Amniotic stem cell (primary cell): ENCODE data around the gene PPIL3.
"Not testable (repeated sequence)": the region's sequence is repeated elsewhere in the genome, so short reads cannot be mapped to it uniquely, and the experiment has no call there.

ENCODE experiments used
- DNase-seq: peaks from one replicate; lab custom pipeline; 2025; lab: John Stamatoyannopoulos, UW

Gene PPIL3

GRCh38 chr2:200888704-200889625 is at the start of gene PPIL3, which contains the start of gene NIF3L1:
Gene PPIL3 (minus strand): TSS chr2:200889077. CDS start chr2:200887615, 1,462 bp downstream.
Gene NIF3L1 (plus strand): TSS chr2:200889371. CDS start chr2:200891944, 2,573 bp downstream.
- peak; percentile 97 for DNase-seq

DNA sequence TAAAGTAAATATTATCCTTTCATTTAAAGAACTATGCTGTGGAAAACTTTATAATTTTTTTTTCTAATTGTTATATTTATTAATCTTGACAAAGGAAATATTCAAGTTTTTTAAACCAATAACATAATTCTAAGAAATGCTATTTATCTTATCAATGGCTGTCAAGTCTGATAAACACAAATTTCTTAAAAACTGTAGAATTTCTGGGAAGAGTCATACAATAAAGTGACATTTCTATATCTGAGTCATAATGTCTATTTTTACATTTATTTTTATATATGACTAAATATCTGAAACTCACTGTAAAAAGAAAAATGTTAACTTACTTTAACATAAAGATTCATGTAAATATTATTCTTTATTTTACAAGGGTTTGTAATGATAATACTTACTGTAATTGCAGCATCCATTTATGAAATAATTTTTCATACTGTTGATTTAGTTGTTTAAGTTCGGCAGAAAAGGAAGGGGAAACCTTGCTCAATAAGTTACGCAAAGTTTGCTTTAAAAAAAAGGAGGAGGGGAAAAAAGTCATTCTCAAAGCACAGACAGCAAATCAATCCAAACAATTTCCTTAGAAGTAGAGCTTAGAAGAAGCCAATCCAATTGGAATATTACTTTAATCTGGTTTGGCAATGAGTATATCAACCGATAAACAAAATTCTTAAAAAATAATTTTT is 42.2 kb upstream of the PPIL3 start:
- no peak for DNase-seq

DNA sequence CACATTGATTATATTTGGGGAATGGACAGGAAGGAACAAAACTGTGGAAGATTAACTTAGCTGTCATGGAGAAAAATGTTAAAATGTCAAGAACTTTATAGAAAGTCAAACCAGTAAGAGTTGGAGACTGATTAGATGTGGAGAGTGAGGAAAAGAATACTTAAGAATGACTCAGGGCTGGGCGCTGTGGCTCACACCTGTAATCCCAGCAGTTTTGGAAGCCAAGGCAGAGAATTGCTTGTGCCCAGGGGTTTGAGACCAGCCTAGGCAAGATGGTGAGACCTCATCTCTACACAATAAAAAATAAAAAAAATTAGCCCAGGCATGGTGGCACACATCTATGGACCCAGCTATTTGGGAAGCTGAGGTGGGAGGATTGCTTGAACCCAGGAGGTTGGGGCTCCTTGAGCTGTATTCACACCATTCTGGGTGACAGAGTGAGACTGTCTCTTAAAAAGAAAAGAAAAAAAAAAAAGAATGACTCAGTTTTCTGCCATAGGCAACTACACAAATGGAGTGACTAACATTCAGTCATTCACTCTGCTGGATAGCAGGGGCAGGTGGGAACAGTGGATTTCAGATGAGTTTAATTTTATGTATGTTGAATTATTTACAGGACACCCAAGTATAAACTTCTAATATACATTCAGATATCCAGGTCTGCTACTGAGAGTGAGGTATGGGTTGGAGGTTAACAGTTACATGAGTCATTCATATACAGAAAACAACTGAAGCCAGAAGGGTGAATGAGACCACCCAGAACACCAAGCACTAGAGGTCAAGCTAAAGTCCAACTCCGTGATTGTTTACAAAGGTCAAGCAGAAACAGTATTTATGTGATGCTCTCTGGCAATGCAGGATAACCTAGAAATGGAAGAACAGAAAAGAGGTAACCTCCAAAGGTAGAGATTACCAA is 40.7 kb upstream of the PPIL3 start:
- DNase-seq, result no peak

DNA sequence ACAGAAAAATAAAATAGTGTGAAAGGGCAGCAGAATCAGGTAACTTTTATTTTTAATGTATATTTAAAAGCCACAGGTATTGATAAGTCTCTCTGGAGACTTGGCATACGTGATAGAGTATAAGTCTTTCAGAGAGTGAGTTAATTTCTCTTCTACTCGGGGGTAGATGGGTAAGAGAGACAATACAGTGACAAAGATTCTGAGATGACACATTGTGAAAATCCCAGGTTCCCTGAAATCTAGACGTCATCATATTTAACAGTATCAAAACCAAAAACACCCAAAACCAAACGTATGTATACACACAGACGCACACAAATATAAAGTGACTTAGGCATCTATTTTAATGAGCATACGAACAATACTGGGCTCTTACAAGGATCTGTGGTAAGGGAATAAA is 33.6 kb upstream of the PPIL3 start:
- DNase-seq, result no peak

DNA sequence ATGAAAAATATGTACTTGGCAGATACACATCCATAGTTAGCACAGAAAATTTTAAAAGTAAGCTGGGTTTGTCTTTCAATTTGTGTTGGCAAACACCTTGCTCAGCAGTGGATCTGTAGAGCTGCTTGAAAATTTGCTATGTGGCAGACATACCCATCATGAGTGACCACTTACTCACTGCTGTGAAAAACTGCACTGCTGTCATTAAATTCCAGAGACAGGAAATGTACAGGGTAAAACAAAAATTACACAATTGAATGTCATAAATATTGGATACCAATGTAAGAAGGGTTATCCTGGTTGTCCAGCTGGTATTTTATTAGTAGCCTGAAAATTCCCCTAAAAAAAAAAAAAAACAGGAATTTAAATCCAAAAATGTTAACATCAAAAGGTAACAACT is 24.8 kb upstream of the PPIL3 start:
- peak; percentile 18 for DNase-seq

GRCh38 chr2:200909958-200910357 is 21.1 kb upstream of the PPIL3 start:
- no peak for DNase-seq

DNA sequence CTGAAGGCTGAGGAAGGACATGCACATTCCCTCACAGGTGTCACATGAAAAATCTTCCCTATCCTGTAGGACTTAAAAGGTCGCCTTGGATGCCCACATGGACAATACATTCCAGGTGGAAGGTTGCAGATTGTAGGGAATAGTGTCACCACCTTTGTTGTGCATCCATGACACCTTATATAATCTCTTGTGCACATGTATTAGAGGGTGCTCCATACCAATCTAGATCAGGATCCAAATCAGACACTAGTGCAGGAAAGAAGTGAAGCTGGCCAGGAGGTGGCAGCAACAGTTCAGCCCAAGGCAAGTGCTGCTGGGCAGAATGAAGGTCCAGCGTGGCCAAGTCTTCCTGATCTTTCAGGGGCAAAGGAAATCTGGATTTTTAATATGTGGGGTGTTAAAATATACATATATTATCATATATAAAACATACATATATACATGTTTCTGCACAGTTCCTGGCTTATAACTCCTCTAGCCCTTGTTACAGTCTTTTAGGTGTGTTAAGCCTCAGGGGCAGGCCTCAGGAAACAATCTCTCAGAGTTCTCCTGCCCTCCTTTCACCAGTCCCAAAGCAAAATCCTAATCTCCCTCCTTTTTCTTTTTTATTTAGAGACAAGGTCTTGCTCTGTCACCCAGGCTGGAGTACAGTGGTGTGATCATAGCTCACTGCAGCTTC is 16.9 kb upstream of the PPIL3 start:
- peak; percentile 19 for DNase-seq

DNA sequence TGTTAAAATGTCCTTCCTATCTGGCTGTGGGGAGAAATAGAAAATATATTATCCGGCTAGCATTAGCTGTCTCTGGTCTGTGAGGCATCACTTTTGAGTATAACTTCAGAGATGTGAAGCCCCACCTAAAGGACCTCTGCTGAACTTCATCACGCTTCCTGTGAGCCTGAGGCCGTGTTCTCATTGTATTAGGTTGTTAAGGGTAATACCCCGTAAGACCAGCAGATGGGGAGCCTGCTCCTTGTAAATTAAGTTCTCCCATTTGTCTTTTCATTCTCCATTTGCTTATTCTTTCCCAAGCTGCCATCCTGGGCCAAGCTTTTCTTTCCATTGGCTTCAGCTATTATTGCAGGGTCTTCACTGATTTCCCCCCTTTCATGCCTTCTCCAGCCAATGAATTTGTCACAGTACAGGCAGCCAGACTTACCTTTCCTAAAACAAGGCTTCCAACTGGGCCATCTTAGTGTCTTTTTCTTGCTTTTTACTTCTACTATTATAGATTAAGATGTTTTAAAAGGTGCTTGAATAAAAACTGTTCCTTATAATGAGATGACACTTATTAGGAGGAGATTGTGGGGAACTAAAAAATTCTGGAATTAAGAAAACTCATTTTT is 12.7 kb upstream of the PPIL3 start:
- peak; percentile 86 for DNase-seq

DNA sequence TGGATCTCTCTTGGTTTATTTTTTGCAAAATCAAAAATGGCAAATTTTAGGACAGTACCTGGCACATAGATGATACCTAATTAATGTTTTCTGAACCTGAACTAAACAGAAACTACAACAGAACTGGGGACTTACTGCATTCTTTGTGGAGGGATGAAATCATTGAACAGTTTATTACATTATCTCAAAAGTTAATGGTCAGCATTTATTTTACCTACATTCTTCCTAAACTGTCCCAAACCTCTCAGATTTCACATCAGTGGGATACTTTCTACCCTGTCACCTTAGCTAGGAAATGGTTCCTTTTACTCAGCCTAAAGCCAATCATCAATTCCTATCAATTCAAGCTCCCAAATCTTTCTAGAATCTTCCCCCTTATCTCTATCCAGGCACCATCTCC is 10.6 kb upstream of the PPIL3 start:
- no peak for DNase-seq

GRCh38 chr2:200881715-200882249 is 7.1 kb downstream of the PPIL3 start:
- DNase-seq, result not testable (repeated sequence)

DNA sequence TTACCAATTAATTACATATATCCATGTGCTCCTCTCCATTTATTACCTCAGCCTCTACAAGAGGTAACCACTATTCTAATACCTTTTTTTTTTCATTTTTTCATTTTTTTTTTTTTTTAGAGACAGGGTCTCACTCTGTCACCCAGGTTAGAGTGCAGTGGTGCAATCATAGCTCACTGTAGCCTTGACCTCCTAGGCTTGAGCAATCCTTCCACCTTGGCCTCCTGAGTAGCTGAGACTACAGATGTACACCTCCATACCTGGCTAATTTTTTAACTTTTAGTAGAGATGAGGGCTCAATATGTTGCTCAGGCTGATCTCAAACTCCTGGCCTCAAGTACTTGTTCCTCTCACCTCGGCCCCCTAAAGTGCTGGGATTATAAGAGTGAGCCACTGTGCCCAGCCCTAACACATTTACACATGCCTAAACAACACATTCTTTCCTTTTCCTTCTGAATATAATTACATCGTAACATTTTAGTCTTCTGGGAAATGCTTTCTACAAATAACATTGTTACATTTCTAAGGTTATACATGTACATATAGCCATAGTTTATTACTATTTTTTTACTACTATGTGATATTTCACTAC is 10.5 kb downstream of the PPIL3 start:
- DNase-seq, result no peak

DNA sequence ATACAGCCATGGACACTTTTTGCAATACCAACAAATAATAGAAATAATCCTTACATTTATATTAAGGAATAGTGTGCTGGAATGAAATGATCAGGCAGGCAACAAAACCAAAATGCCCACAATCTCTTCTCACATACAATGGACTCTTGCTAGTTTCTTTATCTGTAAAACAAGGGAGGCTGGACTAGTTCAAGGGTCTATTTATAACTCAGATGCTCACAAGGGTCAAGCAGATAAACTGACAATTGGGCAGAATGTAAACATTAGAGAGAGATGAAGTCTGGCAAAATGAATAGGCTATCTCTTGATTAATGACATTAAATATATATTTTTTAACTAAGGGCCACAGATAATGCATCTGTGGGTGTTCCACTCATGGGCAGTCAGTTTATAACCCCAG is 11.4 kb downstream of the PPIL3 start:
- DNase-seq, result no peak

GRCh38 chr2:200873560-200873959 is 15.3 kb downstream of the PPIL3 start:
- DNase-seq, result no peak

- DNase-seq, result no peak
Observed at GRCh38 chr2:200871151-200871550, 17.7 kb downstream of the PPIL3 start.

- DNase-seq, result no peak
Observed at GRCh38 chr2:200869014-200869413, 19.9 kb downstream of the PPIL3 start.

DNA sequence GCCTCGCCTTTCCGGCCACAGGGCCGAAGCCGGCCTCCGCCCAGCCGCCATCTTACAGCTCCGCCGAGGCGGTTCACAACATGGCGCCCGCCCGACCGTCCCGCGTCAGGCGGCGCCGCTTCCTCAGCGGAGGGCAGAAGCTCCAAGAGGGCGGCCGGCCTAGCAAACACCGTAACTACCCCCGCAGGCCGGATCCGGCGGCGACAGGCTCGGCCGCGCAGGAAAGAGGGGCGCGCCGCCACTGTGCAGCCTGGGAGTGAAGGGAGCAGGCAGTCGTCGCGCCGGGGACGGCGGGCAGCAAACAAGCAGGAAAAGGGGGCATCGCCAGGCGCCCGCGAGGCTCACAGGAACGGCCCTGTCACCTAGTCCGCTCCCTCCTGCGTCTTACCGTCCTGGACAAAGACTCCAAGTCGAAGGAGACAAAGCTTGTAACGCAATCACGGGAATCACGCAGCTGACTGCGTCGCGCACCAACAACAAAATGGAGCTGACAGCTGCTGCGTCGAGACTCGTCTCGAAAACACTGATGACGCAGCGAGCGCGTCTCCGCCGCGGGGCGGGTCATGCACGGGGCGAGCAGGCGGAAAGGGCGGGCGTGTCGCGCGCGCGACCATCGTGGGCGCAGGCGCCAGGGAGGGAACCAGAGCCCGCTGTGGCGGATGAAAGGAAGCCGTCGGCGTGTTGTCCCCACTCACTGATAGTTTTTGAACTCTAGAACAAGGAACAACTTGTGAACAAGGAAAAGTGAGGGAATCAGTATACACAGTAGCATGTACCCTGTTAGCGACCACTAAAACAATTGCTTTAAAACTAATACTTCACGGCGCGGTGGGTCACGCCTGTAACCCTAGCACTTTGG is 24.5 kb downstream of the PPIL3 start, which contains the start of gene CLK1:
TSS of gene CLK1 (minus strand) at position 483 of the 859 bp plus-strand sequence. CDS start 2,796 bp downstream, outside the sequence.
- DNase-seq, result peak; percentile 70

DNA sequence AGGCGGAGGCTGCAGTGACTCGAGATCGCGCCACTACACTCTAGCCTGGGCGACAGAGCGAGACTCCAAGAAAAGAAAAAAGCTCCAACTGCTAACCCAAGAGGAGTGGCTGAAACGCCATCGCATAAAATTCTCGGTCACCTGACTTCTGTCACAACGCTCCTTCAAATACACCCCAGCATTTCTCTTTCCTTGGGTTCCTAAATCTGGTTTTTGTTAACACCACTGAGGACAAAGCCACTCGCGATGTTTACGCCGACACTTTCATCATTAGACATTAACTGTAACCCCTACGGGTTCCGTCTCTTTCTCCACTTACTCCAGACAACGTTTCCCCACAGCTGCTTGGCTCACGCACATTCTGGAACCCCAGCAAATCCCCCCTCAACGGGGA is 25.1 kb downstream of the PPIL3 start:
- no peak for DNase-seq

DNA sequence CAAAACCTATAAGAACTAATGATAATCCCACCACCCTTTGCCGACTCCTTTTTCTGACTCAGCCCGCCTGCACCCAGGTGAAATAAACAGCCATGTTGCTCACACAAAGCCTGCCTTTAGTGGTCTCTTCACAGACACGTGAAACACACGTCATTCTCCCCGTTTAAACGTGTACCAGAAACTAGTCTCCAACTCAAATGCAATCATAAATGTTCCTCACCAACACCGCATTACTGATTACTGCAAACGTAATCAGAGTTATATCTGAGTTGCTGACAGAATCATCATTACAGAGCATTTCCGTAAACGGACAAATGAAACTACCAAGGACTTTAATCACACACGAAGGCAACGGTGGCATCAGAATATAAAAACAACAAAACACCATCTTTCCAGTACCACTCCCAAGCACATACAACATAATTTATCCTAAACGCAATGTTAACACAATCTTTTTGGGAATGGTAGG is 26.3 kb downstream of the PPIL3 start:
- peak; percentile 62 for DNase-seq

DNA sequence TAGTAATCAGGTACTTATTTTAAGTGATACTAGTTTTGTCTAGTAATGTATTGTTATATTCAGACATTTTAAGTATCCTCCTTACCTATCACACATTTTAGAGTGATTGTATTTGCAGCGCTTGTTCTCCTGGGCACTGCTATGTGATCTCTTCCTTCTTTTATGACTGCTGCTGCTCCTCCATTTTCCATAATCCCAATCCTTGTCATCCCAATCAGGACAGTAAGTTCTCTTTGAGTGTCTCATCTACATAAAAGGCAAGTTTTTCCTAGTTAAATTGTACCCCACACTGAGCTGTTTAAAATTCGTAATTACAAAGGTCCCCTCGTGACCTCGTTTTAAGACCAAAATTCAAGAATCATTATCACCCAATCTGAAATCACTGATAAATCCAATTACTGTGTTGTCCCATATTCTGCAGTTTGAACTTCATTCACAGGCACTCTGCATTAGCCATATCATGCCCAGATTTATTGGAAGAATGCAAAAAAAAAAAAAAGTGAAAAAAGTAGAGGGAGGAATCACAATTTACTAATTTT is 27.2 kb downstream of the PPIL3 start:
- DNase-seq, result no peak
